Effector memory CD4-positive, alpha-beta T cell (primary cell): ENCODE measurements around the gene ASPN.

Experiments used
- DNase-seq, 3 donors: peaks; one replicate each; pipeline ENCODE4 v3.0.0-alpha.2; 2020
- H3K27ac ChIP-seq: 2 replicates; pipeline ENCODE4 v1.7.0; 2013; ENCODE audit warnings: mild to moderate bottlenecking, low read length, moderate library complexity; ENCODE audit not compliant: insufficient read depth, poor library complexity, severe bottlenecking
- H3K27me3 ChIP-seq: replicated peaks from 2 replicates; pipeline ENCODE4 v1.7.0; 2013; ENCODE audit warnings: mild to moderate bottlenecking, low read length; ENCODE audit not compliant: insufficient read depth, control insufficient read depth, poor library complexity, severe bottlenecking
- H3K36me3 ChIP-seq: 2 replicates; pipeline ENCODE4 v1.7.0; 2013; ENCODE audit warnings: mild to moderate bottlenecking, low read length, moderate library complexity; ENCODE audit not compliant: control insufficient read depth, insufficient read depth
- H3K4me1 ChIP-seq: 2 replicates; pipeline ENCODE4 v1.7.0; 2013; ENCODE audit warnings: low read length, mild to moderate bottlenecking; ENCODE audit not compliant: control insufficient read depth, insufficient read depth, poor library complexity, severe bottlenecking
- H3K4me3 ChIP-seq: 2 replicates; pipeline ENCODE4 v1.7.0; 2013; ENCODE audit warnings: low read length, low read depth, mild to moderate bottlenecking; ENCODE audit not compliant: insufficient read depth, poor library complexity, severe bottlenecking
- H3K9me3 ChIP-seq: 2 replicates; pipeline ENCODE4 v1.7.0; 2013; ENCODE audit warnings: mild to moderate bottlenecking, low read length, moderate library complexity; ENCODE audit not compliant: control insufficient read depth

The ASPN gene

GRCh38 chr9:92493749-92494387 is 11.6 kb upstream of the ASPN start:
- no peaks in the 10 kb centered on the region for H3K36me3 ChIP-seq
- H3K9me3 ChIP-seq: no peaks in the 10 kb centered on the region
- H3K4me3 ChIP-seq: no peak overlapping the region
- H3K27me3 ChIP-seq: no peaks in the 10 kb centered on the region
- H3K27ac ChIP-seq: no peak overlapping the region
- no peaks in the 10 kb centered on the region for H3K4me1 ChIP-seq
- no peak for DNase-seq

DNA sequence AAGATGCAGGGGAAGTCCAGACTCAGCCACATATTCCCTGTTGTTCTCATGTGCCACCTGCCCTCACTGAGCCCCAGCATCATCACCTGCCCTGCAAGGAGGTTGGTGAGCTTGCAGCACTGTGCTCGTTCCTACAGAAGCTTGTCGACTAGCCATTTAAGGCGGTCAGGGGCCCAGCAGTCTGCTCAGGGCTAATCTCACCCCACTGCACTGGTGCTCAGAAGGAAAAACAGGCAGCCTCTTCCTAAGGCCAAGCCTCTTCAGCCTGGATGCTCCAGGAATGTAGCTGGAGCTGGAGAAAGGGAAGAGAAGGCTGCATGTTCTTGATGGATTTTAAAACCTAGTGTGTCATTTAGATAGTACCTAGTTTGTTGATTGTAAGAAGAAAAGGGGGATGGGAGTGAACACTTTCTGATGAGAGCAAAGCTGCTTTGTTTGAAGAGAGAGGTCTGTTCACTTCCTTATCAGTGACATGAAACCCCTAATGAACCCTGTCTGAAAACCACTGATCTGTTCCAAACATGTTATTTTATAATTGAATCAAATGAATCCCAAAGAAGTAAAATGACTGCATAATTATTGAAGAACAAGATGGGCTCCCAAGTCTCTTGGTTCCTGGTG is 10.6 kb upstream of the ASPN start:
- Histone ChIP-seq H3K27ac (no peak overlapping the region), H3K9me3 (no peaks in the 10 kb centered on the region), H3K4me1 (no peaks in the 10 kb centered on the region), H3K4me3 (no peak overlapping the region), H3K36me3 (no peaks in the 10 kb centered on the region), H3K27me3 (no peaks in the 10 kb centered on the region)
- no peak for DNase-seq

DNA sequence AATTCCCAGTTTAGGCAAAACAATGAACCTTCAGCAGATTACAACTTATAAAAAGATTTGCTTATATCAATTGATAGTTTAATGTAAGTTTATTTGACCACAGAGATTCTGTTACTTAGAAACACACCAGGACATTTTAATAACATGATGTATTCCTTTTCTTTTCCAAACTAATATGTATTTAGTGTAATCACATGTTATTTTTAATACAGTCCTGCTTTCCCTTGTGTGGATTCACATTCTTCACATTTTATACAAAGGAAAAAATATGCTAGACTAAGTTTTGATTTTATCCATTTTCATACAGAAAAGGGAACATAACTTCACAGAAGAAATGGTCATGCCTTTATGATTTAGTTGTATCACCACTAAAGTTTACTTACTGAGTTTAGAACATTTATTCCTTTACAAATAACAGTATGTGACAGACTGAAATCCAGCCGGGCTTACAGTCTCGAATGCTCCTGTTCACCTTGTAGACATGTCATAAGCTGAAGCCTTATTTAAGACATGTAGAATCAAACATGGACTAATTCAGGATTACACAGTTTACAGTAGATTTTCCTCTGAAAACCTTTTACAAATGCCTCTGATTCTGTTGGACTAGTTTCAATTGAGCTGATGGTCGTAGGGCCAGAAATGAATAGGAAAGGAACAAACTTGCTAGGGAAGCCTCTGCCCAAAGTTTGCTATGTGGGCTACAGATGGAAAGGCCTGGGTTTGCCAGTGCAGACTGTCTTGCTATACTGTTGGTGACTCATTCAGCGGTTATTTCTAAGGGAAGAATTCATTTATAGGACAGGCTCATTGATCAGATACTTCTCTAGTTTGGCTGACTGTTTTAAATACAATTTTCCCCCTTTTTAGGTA is 6.6 kb upstream of the ASPN start:
- H3K27ac ChIP-seq: no peak overlapping the region
- H3K4me1 ChIP-seq: no peaks in the 10 kb centered on the region
- H3K27me3 ChIP-seq: no peaks in the 10 kb centered on the region
- H3K9me3 ChIP-seq: no peaks in the 10 kb centered on the region
- no peaks in the 10 kb centered on the region for H3K36me3 ChIP-seq
- no peak overlapping the region for H3K4me3 ChIP-seq
- no peak for DNase-seq

DNA sequence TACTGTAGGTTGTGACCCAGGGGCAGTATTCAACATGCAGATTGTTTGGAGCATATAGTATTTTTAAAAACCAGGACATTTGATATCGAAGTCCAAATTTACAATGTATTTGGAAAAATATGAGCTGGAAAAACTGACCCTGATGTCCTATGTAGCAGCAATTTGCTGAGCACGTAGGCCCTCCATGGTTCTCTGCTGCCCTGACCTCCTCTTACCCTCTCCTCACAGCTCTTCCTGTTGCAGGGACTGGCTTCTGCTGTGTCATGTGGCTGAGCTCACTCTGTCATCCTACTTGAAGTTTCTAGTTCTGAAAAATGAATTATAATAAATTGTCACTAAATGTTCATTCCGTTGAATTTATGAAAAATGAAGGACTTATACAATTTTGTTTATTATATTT is 4.1 kb upstream of the ASPN start:
- H3K36me3 ChIP-seq: no peaks in the 10 kb centered on the region
- H3K4me3 ChIP-seq: no peak overlapping the region
- no peaks in the 10 kb centered on the region for H3K4me1 ChIP-seq
- H3K27ac ChIP-seq: no peak overlapping the region
- DNase-seq: no peak
- H3K27me3 ChIP-seq: no peaks in the 10 kb centered on the region
- no peaks in the 10 kb centered on the region for H3K9me3 ChIP-seq

- no peak overlapping the region for H3K4me3 ChIP-seq
- DNase-seq: no peak
- no peaks in the 10 kb centered on the region for H3K27me3 ChIP-seq
- H3K9me3 ChIP-seq: no peaks in the 10 kb centered on the region
- H3K27ac ChIP-seq: no peak overlapping the region
- H3K36me3 ChIP-seq: no peaks in the 10 kb centered on the region
- H3K4me1 ChIP-seq: no peaks in the 10 kb centered on the region
Measured at GRCh38 chr9:92484563-92484962, 2.3 kb upstream of the ASPN start.

- Histone ChIP-seq H3K27me3 (no peaks in the 10 kb centered on the region), H3K9me3 (no peaks in the 10 kb centered on the region), H3K27ac (no peak overlapping the region), H3K36me3 (no peaks in the 10 kb centered on the region), H3K4me1 (no peaks in the 10 kb centered on the region), H3K4me3 (no peak overlapping the region)
- DNase-seq: no peak
Measured at GRCh38 chr9:92483627-92484545, 1.6 kb upstream of the ASPN start.

- no peaks in the 10 kb centered on the region for H3K36me3 ChIP-seq
- no peak overlapping the region for H3K27ac ChIP-seq
- no peak overlapping the region for H3K4me3 ChIP-seq
- DNase-seq: no peak
- H3K4me1 ChIP-seq: no peaks in the 10 kb centered on the region
- no peaks in the 10 kb centered on the region for H3K27me3 ChIP-seq
- H3K9me3 ChIP-seq: no peaks in the 10 kb centered on the region
Measured at GRCh38 chr9:92482805-92483204, 499 bp upstream of the ASPN start.

DNA sequence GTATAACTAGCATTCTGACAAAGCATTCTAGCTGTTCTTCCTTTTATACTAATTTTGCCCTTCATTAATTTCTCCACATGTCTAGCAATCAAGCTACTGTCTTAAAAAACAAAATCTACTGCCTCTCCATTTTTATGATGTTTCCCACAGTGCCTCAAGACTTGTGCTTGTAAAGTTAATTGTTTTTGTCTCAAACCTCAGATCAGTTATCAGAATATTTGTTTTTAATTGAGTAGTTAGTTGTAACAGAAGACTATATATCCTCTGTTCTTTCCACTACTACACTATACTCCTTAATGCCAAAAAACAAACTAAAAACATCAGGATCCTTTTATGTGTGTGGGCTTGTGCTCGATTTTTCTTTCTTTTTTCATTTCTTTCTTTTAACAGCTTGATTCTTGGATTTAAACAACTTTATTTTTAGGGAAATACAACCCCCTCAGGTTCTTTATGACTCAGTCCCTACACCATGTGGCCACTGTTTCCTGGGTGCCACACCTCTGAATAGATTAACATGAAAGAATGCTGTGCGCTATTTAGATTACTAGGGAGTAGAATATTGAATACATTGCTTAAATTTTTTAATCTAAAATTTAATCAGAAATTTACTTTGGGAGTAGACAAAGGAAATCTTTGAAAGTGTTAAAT is 1.2 kb downstream of the ASPN start:
- no peaks in the 10 kb centered on the region for H3K4me1 ChIP-seq
- no peaks in the 10 kb centered on the region for H3K27me3 ChIP-seq
- no peaks in the 10 kb centered on the region for H3K36me3 ChIP-seq
- no peak overlapping the region for H3K4me3 ChIP-seq
- no peak overlapping the region for H3K27ac ChIP-seq
- no peaks in the 10 kb centered on the region for H3K9me3 ChIP-seq
- no peak for DNase-seq

DNA sequence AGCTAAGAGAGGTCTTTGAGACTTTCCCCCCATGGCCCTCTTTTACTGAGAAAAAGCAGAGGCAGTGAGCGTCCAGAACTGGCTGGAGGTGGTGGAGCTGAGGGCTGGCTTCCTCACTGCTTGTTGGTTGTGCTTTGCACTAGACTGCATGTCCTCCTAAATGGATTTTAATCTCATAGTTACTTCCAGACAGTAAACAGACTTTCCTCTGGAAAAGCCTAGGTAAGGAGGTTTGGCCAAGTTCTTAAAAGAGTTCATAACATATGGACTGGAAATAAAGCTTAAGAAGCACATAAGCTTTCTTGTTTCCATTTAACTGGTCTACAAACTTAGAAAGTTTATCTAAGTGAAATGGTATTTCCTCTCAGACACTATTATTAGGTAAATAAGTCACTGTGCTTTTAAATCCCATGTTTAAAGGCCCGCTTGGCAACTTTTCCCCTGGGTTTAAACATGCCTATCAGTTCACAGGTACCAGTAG is 2.0 kb downstream of the ASPN start:
- H3K27me3 ChIP-seq: no peaks in the 10 kb centered on the region
- H3K4me3 ChIP-seq: no peak overlapping the region
- no peaks in the 10 kb centered on the region for H3K4me1 ChIP-seq
- no peak overlapping the region for H3K27ac ChIP-seq
- H3K9me3 ChIP-seq: no peaks in the 10 kb centered on the region
- no peak for DNase-seq
- no peaks in the 10 kb centered on the region for H3K36me3 ChIP-seq
